HG03520 (cell line): ENCODE data around the gene GTPBP2.

Experiments
- ATAC-seq: cut with Tn5 transposase; IDR thresholded peaks from one replicate; pipeline ENCODE4 v1.9.1; 2021; ENCODE audit warnings: mild to moderate bottlenecking, moderate library complexity; ENCODE audit not compliant: unreplicated experiment

The GTPBP2 gene

GRCh38 chr6:43582911-43583310 lies 46.2 kb downstream of the GTPBP2 start:
- no peak for ATAC-seq

GRCh38 chr6:43579171-43579570 lies 49.9 kb downstream of the GTPBP2 start:
- ATAC-seq = no peak

GRCh38 chr6:43578748-43579147 lies 50.3 kb downstream of the GTPBP2 start:
- ATAC-seq = no peak

GRCh38 chr6:43575772-43576551 lies 53.1 kb downstream of the GTPBP2 start, which contains the start of the genes POLH and XPO5:
Gene POLH (plus strand): TSS chr6:43576185. CDS start chr6:43582320, 6,135 bp downstream.
Gene XPO5 (minus strand): TSS chr6:43576038. CDS start chr6:43575864, 174 bp downstream.
- peak; percentile 85 for ATAC-seq

- peak; percentile 15 for ATAC-seq
Observed at GRCh38 chr6:43575105-43575771, 53.8 kb downstream of the GTPBP2 start.

- ATAC-seq = no peak
Observed at GRCh38 chr6:43572015-43572414, 57.0 kb downstream of the GTPBP2 start.

- no peak for ATAC-seq
Observed at GRCh38 chr6:43570876-43571441, 58.1 kb downstream of the GTPBP2 start.
